Left forelimb (tissue), 1 donor: ENCODE results near the gene CDC42EP4.

Source experiments
- DNase-seq: peaks from one replicate; pipeline ENCODE4 v3.0.0-alpha.2; 2018; ENCODE audit warnings: low spot score

CDC42EP4 gene

GRCh38 chr17:73311781-73312641 is at the start of gene CDC42EP4:
Gene CDC42EP4 (minus strand): TSS chr17:73312001. CDS start chr17:73286500, 25,501 bp downstream.
- peak; percentile 97 for DNase-seq

GRCh38 chr17:73360961-73361761 is 49.4 kb upstream of the CDC42EP4 start:
- no peak for DNase-seq

- no peak for DNase-seq
Observed at GRCh38 chr17:73359987-73360410, 48.2 kb upstream of the CDC42EP4 start.

GRCh38 chr17:73359352-73359751 is 47.6 kb upstream of the CDC42EP4 start:
- DNase-seq = no peak

GRCh38 chr17:73358668-73359067 is 46.9 kb upstream of the CDC42EP4 start:
- no peak for DNase-seq

GRCh38 chr17:73357981-73358380 is 46.2 kb upstream of the CDC42EP4 start:
- DNase-seq = no peak

- no peak for DNase-seq
Observed at GRCh38 chr17:73357318-73357717, 45.5 kb upstream of the CDC42EP4 start.

- DNase-seq = no peak
Observed at GRCh38 chr17:73356561-73357170, 44.9 kb upstream of the CDC42EP4 start.

- DNase-seq = no peak
Observed at GRCh38 chr17:73354423-73355284, 42.9 kb upstream of the CDC42EP4 start.

GRCh38 chr17:73352261-73352660 is 40.5 kb upstream of the CDC42EP4 start:
- DNase-seq = no peak

GRCh38 chr17:73351764-73352163 is 40.0 kb upstream of the CDC42EP4 start:
- DNase-seq = no peak

- DNase-seq = no peak
Observed at GRCh38 chr17:73350864-73351263, 39.1 kb upstream of the CDC42EP4 start.

- DNase-seq = no peak
Observed at GRCh38 chr17:73349647-73350046, 37.8 kb upstream of the CDC42EP4 start.

GRCh38 chr17:73349138-73349537 is 37.3 kb upstream of the CDC42EP4 start:
- no peak for DNase-seq

GRCh38 chr17:73348829-73349095 is 37.0 kb upstream of the CDC42EP4 start:
- no peak for DNase-seq

GRCh38 chr17:73348018-73348828 is 36.4 kb upstream of the CDC42EP4 start:
- DNase-seq = no peak

GRCh38 chr17:73347351-73347750 is 35.5 kb upstream of the CDC42EP4 start:
- no peak for DNase-seq

GRCh38 chr17:73346501-73347162 is 34.8 kb upstream of the CDC42EP4 start:
- DNase-seq = no peak

GRCh38 chr17:73343739-73344454 is 32.1 kb upstream of the CDC42EP4 start:
- DNase-seq = no peak

- peak; percentile 88 for DNase-seq
Observed at GRCh38 chr17:73343168-73343634, 31.4 kb upstream of the CDC42EP4 start.
